ENCODE data around the gene PPIL3.

GRCh38 chr2:200873560-200873959, 15.3 kb downstream of the PPIL3 start:
- no peak for TF ChIP-seq CTCF (IDR thresholded peaks at IDR 0.05)
- no peak for TF ChIP-seq EZH2 (IDR thresholded peaks at IDR 0.05; ENCODE audit: borderline replicate concordance, insufficient read depth, low read depth, low read length, poor library complexity, severe bottlenecking)

Measured in B cell (primary cell).